Colonic mucosa (tissue), 4 donors: ENCODE data around the gene PHF21A. TPM values are rescaled to one million over a fixed set of nuclear protein-coding genes. Genes with fewer than 3 reads are reported as not detected.

Experiments used
- DNase-seq: peaks from one replicate; pipeline ENCODE4 v3.0.0-alpha.2; 2020
- H3K27ac ChIP-seq: fragments of 200-600 bp; one replicate; pipeline ENCODE4 v1.8.0; 2021
- H3K27me3 ChIP-seq: fragments of 200-600 bp; one replicate; pipeline ENCODE4 v1.8.0; 2021
- H3K36me3 ChIP-seq: fragments of 200-600 bp; one replicate; pipeline ENCODE4 v1.8.0; 2021
- H3K4me1 ChIP-seq: fragments of 200-600 bp; one replicate; pipeline ENCODE4 v1.8.0; 2021; ENCODE audit warnings: mild to moderate bottlenecking
- H3K4me3 ChIP-seq: fragments of 200-600 bp; one replicate; pipeline ENCODE4 v1.8.0; 2021
- H3K9ac ChIP-seq, 2 donors: one replicate each; pipeline ENCODE4 v1.7.0; 2013; ENCODE audit warnings: control low read depth in 2 of 2, low read depth in 2 of 2, low read length in 2 of 2
- H3K9me3 ChIP-seq: fragments of 200-600 bp; one replicate; pipeline ENCODE4 v1.8.0; 2021
- CTCF ChIP-seq: fragments of 200-600 bp; IDR thresholded peaks from one replicate; pipeline ENCODE4 v1.8.0; 2022; ENCODE audit warnings: antibody characterized with exemption, mild to moderate bottlenecking
- intact Hi-C: fragments of 100-400 bp; cut with DNase I; formaldehyde crosslinking; loops from one replicate; pipeline ENCODE4 v1.14.1; 2022
- total RNA-seq, 2 donors: library from RNA; stranded (reverse); fragmentation: NEBNext Ultra II Directional in 1 of 2; extraction: Animal tissue kit (Norgen Biotek cat#: 25700) in 1 of 2; gene quantifications; one replicate each; pipeline ENCODE4 v1.2.1, GENCODE V29; 2021
- donor health status: healthy.
- donor health status: DM: no; HTN: no; CAD: no.
- donor health status: DM: no; HTN: no; CAD: no.

PHF21A gene
- total RNA-seq, 2 donors from 2014 or later: 17.0 to 19.1 TPM

DNA sequence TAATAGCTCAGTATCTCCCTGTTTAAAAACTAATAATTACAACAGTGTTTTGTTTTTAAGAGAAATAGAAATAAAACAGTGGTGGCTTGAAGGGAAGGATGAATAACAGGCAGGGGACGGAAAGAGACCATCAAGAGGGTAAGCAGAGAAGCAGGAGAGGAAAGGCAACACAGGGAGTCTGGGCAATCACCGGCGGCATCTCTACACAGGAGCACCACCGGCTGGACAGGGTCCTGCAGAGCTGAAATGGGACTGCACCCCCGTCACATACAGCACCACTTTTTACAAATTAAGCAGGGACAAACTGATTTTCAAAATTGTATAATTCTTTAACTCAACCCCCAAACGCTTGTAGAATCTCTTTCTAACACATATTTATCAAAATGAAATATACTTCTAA, 18.4 kb downstream of the PHF21A start:
- Histone ChIP-seq H3K36me3 (no peaks in the 10 kb centered on the region), H3K4me1 (no peaks in the 10 kb centered on the region), H3K9ac (no peak overlapping the region), H3K27me3 (no peaks in the 10 kb centered on the region), H3K4me3 (no peak overlapping the region), H3K9me3 (no peaks in the 10 kb centered on the region), H3K27ac (no peak overlapping the region)
- DNase-seq: no peak
- TF ChIP-seq CTCF: no peak
- intact Hi-C loops: no loop called here

- Histone ChIP-seq H3K9ac (no peak overlapping the region), H3K27me3 (no peaks in the 10 kb centered on the region), H3K9me3 (no peaks in the 10 kb centered on the region), H3K27ac (no peak overlapping the region), H3K4me3 (no peak overlapping the region), H3K4me1 (no peaks in the 10 kb centered on the region), H3K36me3 (no peaks in the 10 kb centered on the region)
- no peak for DNase-seq
- no peak for TF ChIP-seq CTCF
- intact Hi-C loops: no loop called here
These were observed 20.6 kb downstream of the PHF21A start for GRCh38 chr11:46100670-46101069.

- Histone ChIP-seq H3K9ac (no peak overlapping the region), H3K36me3 (no peaks in the 10 kb centered on the region), H3K9me3 (no peaks in the 10 kb centered on the region), H3K27ac (peak overlapping the region; percentile 28), H3K4me1 (no peaks in the 10 kb centered on the region), H3K4me3 (no peak overlapping the region), H3K27me3 (no peaks in the 10 kb centered on the region)
- intact Hi-C loops: no loop called here
- TF ChIP-seq CTCF: no peak
- DNase-seq: no peak
These were observed 21.3 kb downstream of the PHF21A start for GRCh38 chr11:46099963-46100316.

- DNase-seq: no peak
- H3K36me3 ChIP-seq: no peaks in the 10 kb centered on the region
- H3K9ac ChIP-seq: no peak overlapping the region
- no peak for TF ChIP-seq CTCF
- H3K4me1 ChIP-seq: no peaks in the 10 kb centered on the region
- H3K9me3 ChIP-seq: no peaks in the 10 kb centered on the region
- no peak overlapping the region for H3K27ac ChIP-seq
- no peaks in the 10 kb centered on the region for H3K27me3 ChIP-seq
- intact Hi-C loops: no loop called here
- no peak overlapping the region for H3K4me3 ChIP-seq
These were observed 30.9 kb downstream of the PHF21A start for GRCh38 chr11:46090375-46090774.

DNA sequence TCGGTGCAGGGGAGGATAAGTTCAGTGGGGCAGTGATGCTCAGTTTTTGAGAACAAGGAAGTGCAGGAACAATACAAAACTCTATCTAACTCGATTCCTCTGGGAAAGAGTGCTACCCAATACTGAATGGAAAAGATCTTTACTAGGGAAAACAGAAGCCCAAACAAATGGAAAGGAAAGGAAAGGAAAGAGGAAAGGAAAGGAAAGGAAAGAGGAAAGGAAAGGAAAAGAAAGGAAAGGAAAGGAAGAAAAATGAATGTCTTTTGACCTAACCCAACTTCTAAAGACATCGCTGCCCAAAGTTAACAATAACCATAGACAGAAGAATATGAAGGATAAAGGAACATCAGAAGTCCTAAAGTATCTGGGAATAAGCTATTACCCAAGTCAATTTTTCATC, 41.6 kb downstream of the PHF21A start:
- Histone ChIP-seq H3K27me3 (no peaks in the 10 kb centered on the region), H3K9ac (no peak overlapping the region), H3K4me1 (no peaks in the 10 kb centered on the region), H3K9me3 (no peaks in the 10 kb centered on the region), H3K27ac (no peak overlapping the region), H3K4me3 (no peak overlapping the region), H3K36me3 (no peaks in the 10 kb centered on the region)
- intact Hi-C loops: no loop called here
- TF ChIP-seq CTCF: no peak
- no peak for DNase-seq

- Histone ChIP-seq H3K27me3 (no peaks in the 10 kb centered on the region), H3K9ac (no peak overlapping the region), H3K27ac (no peak overlapping the region), H3K36me3 (no peaks in the 10 kb centered on the region), H3K4me3 (no peak overlapping the region), H3K4me1 (no peaks in the 10 kb centered on the region), H3K9me3 (no peaks in the 10 kb centered on the region)
- TF ChIP-seq CTCF: no peak
- intact Hi-C loops: no loop called here
- DNase-seq: no peak
These were observed 45.3 kb downstream of the PHF21A start for GRCh38 chr11:46075928-46076327.
